Ramos (cell line): ENCODE results near the gene SNAP47.

Source experiments
- in situ Hi-C: fragments of 300-500 bp; cut with MboI; formaldehyde crosslinking; loops from one replicate; pipeline ENCODE4 v1.14.3; 2022; ENCODE audit warnings: low sequenced_read_pairs; ENCODE audit not compliant: unreplicated experiment

SNAP47 gene

GRCh38 chr1:227731241-227731677 lies 4.0 kb upstream of the SNAP47 start:
- in situ Hi-C loops: no loop called here

GRCh38 chr1:227731696-227732585 lies 3.3 kb upstream of the SNAP47 start:
- in situ Hi-C loops: no loop called here

DNA sequence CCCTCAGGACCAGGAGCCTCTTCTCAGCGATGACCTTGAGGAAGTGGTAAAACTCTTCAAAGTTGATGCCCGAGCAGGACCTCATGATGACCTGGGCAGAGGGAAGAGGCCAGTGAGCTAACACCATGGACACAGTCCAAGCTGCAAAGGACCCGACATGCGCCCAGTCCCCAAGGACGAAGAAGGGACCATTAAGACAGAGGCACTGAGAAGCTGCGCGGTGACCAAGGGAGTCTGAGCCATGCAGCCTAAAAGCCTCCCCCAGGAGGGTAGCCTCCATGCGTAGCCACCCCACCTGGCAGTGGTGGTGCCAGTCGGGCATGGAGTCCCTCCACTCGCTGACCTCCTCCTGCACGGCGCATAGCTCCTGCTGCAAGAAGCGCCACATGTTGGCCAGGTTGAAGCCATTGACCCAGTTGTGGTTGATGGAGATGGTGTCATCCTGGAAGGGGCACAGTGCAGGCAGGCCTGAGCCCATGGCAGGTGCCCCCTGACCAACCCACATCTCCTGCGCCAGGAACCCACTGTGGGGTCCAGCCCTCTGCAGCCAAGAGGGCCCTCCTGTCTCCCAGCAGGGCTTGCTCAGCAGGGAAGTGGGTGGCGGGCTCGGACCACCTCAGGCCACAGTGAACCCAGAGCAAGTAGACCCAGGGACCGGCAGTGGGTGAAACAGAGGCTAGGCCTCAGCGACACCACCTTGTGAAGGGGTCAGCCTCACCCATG lies 2.5 kb upstream of the SNAP47 start:
- in situ Hi-C loops: no loop called here

GRCh38 chr1:227733309-227733705 lies 1.9 kb upstream of the SNAP47 start:
- in situ Hi-C loops: no loop called here

DNA sequence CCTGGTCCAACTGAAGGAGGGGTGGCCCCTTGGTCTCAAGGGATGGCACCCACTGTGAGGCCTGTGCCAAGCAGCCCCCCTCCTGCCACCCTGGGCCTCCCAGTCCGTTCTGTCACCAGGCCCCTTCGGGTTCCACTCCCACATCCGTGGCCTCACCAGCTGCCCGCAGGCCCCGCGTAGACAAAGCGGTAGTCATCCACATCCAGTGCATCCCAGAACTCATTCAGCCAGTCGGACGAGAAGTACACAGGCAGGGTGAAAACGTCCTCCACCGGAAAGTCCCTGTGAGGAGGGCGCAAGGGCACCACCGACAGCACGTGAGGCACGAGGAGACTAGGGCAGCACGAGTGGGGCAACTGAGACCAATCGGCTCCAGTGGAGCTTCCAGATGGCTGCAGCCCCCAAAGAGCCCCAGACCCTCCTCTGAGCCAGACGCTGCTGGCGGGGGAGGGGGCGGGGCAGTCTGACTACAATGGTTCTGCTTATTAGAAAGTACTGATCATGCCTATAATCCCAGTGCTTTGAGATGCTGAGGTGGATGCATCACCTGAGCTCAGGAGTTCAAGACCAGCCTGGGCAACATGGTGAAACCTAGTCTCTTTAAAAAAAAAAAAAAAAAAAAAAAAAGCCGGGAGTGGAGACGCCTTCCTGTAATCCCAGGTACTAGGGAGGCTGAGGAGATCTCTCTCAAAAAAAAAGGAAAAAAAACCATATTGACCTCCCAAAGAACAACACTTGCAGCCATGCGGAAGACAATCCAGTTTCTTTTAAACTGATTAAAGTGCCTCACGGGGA lies 1.3 kb upstream of the SNAP47 start:
- in situ Hi-C loops: no loop called here

- in situ Hi-C loops: no loop called here
Observed at GRCh38 chr1:227734546-227734855, 734 bp upstream of the SNAP47 start.

DNA sequence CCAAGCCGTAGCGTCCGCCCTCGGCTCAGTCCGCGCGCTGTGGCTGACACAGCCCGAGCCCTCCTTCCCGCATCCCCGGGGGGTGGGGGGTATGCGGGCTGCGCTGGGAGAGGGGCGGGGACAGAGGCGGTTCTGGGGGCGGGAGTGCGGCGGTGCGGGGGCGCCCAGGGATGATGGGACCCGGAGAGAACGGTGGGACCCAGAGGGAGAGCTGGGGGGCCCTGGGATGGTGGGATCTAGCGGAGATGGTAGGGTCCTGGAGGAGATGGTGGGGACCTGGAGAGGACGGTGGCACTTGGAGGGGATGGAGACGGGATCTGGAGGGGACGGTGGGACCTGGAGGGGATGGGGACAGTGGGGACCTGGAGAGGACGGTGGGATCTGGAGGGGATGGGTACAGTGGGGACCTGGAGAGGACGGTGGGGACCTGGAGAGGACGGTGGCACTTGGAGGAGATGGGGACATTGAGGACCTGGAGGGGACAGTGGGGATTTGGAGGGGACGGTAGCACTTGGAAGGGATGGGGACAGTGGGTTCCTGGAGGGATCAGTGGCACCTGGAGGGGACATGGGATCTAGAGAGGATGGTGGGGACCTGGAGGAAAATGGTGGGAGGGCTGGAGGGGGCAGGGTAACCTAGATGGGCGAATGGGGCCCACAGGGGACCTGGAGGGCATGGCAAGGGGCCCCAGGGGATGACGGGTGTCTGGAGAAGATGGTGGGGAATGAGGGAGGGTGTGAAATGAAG lies 477 bp downstream of the SNAP47 start:
- in situ Hi-C loops: no loop called here

- in situ Hi-C loops: no loop called here
Observed at GRCh38 chr1:227736814-227737432, 1.7 kb downstream of the SNAP47 start.

DNA sequence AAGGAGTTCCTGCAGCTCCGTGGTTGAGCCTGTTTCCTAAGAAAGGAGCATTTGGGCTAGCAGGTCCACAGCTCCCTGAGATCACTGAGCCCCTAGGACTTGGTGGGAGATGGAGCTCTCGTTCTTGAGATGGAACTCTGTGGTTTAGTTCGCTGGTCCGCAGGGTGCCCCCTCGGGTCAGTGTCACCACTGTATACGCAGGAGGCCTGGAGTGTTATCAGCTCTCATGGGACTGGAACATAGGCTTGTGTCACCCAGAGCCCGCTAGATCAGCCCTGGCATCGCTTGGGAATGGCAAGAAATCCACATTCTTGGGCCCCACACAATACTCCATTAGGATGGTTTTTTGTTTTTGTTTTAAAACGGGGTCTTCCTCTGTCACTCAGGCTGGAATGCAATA lies 3.6 kb downstream of the SNAP47 start:
- in situ Hi-C loops: no loop called here

GRCh38 chr1:227739636-227740035 lies 4.4 kb downstream of the SNAP47 start:
- in situ Hi-C loops: no loop called here

DNA sequence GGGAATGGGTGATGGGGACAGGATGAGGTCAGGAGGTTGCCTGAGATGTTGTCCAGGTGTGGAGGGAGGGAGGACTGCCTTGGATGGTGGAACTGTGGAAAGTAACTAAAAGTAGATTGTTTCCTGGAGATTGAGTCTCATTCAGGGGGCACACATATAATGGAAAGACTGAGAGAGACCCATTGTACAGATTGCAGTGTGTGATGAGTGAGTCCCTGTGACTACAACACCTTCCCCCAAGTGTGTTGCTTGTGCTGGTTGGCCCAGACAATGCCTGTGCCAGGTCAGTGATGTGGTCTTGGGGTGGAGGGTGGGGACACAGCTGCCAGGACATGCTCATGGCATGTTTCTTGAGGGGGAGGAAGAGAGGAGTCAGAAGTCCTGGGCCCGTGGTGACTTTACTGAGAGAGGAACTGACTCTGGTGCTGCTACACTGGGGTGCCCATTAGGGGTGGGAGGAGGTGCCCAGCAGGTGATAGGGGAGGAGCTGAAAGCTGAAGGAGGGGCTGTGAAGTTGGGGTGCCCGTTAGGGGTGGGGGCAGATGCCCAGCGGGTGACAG lies 5.2 kb downstream of the SNAP47 start:
- in situ Hi-C loops: no loop called here

DNA sequence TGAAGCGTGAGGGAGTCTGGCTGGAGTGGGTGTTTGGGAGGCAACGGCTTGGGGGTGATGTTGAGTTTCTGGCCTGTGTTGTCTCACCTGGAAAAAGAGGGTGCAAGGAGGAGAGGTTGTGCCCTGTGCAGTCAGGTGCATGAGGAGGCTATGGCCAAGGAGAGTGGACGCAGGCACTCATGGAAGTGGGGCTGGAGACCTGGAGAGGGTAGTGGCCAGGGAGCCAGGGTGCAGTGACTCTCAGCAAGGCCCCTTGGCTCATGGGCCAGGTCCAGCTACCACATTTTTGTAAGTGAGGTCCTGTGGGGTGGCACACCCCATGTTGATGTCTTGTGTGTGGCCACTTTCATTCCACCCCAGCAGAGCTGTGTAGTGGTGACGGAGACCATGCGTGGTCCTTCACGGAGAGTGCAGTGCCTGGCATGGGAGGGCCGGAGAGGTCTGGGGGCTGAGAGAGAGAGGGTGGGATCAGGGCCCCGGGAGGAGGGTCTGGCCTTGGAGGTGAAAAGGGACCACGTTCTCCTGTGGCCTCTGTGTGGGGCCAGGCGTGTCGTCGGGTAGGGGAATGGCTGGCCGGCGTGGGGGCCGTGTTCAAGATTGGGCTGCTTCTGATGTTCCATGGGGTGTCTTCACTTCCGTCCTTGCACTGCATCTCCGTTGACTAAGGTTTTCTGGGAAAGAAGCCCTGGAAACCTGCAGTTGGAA lies 6.1 kb downstream of the SNAP47 start:
- in situ Hi-C loops: no loop called here

GRCh38 chr1:227742738-227743715 lies 7.8 kb downstream of the SNAP47 start:
- in situ Hi-C loops: no loop called here

DNA sequence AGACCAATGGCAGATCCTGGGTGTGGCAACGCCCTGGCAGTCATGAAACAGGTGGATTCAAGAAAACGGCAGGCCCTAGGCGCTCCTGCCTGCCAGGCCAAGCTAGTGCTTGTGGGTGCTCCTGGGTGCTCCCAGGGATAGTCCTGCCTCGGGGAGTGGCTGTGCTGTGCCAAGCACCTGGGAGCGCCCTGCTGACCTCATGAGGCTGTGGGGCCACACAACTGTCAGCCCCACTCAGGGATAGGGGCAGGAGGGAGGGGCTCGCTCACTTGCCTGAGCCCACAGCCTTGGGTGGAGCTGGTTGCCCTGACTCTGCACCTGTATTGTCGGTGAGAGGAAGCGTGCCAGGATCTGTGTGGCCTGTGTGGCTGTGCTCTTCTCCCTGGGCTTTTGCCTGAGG lies 9.4 kb downstream of the SNAP47 start:
- in situ Hi-C loops: no loop called here

DNA sequence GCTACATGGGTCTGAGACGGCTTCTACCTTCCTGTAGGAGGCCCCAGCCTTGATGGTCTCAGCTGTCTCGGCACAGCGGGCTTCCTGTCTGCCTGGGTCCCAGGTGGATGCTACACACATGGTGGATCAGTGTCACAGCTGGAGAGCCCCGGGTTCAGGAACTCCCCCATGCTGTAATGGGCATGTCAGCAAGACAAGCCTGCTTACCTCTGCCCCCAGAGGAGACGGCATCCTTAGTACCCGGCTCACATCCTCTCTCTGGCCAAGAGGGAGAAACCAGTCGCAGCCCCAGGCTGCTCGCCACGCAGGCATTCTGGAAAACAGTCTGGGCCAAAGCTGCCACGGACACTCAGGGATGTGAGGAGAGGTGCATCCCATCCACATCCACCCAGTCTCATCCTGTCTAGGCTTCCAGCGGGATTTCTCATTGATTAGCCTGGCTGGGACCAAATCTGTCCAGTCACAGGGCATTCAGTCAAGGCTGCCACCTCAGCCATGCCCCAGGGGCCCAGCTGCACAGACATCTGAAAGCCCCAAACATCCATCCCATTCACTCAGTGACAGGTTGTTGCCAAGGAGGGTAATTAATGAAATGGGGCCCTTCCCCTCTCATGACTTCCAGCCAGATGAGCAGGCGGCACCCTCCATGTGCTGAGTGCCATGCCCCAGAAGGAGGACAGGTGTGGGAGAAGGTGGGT lies 10.5 kb downstream of the SNAP47 start:
- in situ Hi-C loops: no loop called here

DNA sequence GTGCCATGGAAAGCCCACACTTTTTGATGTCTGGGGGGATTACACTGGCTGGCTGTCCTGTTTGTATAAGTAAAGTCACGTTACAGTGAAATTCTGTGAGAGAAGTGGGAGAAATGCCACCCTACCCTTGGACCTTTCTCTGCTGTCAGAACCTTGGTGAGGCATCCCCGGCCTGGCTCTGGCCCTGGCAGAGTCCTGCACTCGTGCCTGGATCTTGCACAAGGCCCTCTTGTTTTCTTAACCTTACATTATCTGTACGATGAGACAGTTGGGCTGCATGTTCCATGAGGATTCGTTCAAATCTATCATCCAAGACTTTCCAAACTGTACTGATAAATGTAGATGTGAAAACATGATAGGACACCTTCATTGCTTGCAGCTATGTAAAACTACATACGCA lies 11.4 kb downstream of the SNAP47 start:
- in situ Hi-C loops: no loop called here

- in situ Hi-C loops: no loop called here
Observed at GRCh38 chr1:227747382-227747781, 12.1 kb downstream of the SNAP47 start.
